ENCODE data around the gene KCNN1.
"Not testable (repeated sequence)": the region's sequence is repeated elsewhere in the genome, so short reads cannot be mapped to it uniquely, and the experiment has no call there.

The KCNN1 gene

DNA sequence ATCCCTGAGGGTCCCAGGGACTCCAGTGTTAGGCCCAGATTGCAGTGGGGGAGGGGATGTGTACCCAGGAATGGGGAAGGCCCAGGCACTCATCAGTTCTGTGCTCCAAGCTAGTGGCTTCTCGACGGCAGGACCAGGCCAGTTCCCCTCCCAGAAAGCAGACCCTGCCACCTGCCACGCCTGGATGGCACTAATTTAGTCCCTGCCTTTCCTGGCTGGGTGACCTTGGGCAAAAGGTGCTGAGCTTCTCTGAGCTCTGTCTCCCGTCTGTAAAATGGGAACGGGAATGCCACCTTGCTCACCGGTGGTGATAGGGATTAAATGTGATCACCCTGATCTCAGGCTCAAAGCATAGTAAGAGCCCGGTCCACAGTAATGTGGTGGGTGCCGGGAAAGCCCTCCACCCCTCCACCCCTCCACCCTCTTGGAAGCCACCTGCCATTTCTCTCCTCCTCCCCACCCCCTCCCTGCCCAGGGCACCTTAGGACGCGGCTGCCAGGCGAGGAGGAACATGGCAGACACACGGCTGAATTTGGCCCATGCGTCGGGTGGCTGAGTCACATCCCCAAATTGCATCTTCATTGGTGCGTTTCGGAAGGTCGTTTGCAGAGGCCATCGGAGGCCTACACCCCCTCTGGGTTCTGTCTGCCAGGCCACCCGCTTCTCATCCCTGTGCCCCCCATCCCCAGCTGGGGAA is 2.3 kb downstream of the KCNN1 start:
- no peak for DNase-seq

DNA sequence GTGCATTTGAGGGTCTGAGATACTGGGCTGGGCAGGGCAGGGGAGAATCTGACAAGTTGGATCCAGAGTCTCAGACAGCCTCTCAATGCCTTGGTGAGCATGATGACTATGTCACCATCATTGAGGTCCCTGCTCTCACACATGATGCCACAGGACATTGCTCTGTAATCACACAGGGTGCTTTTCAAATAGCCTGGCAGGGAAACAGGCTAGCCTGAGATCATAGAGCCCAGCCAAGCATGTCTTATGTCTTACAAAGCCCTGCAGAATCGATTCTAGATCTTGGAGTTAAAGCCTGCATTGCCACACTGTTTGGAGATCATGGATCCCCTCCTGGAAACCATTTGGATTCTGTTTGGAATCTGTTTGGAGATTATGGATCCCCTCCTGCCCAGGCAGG is 5.3 kb downstream of the KCNN1 start:
- no peak for DNase-seq

DNA sequence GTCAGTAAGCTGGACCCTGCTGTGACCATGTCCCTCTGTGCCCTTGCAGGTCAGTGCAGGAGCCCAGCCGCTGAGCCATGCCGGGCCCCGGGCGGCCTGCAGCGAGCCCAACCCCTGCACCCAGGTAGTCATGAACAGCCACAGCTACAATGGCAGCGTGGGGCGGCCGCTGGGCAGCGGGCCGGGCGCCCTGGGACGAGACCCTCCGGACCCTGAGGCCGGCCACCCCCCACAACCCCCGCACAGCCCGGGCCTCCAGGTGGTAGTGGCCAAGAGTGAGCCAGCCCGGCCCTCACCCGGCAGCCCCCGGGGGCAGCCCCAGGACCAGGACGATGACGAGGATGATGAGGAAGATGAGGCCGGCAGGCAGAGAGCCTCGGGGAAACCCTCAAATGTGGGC is 6.9 kb downstream of the KCNN1 start:
- no peak for DNase-seq

DNA sequence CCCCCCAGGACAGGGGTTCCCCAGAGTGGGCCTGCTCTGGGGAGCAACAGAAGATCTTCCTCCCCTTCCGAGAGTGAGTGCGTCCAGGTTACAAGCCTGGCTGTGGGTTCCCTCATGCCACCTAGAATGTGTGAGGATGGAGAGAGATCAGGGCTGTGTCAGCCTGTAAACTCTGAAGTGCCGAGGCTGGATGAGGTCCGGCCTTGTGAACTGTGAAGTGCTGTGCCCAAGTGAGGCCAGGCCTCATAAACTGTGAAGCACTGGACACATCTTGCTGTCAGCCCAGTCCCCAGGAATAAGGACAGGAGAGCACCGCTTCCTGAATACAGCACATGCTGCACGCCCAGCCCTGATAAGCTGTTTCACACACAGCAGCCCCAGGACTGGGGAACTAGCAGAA is 7.6 kb downstream of the KCNN1 start:
- no peak for DNase-seq

DNA sequence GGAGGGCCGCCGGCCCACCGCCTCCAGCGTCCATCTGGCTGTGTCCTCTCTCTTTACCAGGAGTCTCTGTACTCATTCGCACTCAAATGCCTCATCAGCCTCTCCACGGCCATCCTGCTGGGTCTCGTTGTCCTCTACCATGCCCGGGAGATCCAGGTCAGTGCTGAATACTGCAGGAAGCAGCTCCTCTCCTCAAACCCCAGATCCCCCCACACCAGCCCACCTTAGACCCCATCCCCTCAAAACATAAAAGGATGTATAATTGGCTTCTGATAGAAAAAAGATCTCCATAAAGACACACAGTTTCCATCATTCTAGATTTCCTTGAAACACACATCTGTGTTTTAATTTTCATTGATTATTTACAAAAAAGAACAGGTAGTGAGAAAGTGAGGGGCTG is 8.1 kb downstream of the KCNN1 start:
- DNase-seq = no peak

DNA sequence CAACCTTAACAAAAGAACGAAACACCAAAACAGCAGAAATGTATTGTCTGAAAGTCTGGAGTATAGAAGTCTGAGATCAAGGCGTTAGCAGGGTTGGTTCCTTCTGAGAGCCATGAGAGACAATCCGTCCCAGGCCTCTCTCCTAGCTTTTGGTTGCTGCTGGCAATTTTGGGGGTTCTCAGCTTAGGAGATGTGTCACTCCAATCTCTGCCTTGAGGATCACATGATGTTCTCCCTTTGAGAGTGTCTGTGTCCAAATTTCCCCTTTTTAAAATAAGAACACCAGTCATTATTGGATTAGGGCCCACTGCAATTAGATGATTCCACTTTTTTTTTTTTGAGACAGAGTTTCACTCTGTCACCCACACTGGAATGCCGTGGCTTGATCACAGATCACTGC is 10.1 kb downstream of the KCNN1 start:
- DNase-seq = no peak

DNA sequence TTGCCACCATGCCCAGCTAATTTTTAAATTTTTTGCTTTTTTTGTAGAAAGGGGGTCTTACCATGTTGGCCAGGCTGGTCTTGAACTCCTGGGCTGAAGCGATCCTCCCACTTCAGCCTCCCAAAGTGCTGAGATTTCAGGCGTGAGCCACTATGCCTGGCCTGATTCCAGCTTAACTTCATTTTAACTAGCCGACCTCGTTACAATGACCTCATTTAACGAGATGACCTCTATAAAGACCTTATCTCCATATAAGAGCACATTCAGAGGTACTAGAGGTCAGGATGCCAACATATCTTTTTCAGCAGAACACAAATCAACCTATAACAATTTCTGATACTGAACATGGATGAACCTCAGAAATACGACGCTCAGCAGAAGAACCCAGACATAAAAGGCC is 10.6 kb downstream of the KCNN1 start:
- DNase-seq = no peak

DNA sequence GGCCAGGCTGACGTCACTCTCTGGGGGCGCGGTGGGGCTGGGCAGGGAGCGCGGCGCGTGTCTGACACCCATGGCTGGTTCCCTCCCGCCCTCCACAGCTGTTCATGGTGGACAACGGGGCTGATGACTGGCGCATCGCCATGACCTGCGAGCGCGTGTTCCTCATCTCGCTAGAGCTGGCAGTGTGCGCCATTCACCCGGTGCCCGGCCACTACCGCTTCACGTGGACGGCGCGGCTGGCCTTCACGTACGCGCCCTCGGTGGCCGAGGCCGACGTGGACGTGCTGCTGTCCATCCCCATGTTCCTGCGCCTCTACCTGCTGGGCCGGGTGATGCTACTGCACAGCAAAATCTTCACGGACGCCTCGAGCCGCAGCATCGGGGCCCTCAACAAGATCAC is 14.7 kb downstream of the KCNN1 start:
- DNase-seq = no peak

DNA sequence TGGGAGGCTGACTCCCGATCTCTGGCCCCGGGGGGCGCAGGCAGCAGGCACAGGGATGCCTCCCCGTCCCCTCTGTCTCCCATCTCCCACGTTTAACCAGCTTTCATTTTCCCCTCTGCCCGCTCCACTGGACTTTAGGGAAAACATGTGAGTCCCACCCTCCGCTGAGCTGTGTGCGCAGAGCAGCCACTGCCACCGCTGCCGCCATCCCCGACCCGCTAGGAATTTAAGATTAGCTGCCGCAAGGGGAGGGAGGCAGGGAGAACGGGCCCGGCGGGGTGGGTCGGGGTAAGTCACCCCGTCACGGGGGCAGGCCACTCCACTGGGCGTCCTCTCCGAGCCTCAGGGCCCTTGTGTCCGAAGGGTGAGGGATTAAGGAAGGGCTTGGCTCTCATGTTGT is 15.5 kb downstream of the KCNN1 start:
- DNase-seq = no peak

DNA sequence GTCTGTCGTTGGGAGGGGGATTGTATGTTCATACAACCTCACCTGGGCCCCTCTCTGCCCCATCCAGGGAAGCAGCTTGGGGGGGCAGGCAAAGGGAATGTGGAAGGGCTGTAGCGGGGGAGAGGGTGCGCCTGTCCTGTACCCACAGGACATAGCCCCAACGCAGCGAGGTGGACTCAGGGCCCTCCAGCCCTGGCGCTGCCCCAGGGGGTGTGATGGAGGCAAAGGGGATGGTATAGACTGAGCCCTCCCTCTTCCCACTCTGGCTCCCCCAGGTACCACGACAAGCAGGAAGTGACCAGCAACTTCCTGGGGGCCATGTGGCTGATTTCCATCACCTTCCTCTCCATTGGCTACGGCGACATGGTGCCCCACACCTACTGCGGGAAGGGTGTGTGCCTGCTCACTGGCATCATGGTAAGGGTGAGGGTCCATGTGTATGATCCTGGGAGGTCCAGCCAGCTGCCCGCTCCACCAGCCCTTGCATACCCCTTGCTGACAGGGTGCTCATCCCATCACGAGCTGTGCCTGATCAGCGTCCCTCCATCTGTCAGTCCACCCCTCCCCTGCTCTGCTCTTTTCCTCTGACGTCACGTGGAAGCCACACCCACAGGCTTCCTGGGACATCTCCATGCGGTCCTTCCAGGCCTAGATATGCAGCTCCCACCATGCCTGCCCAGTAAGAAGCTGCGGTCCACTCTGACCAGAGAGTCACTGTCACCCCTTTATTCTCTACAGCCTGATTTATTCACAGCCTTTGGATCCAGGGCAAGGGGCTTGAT is 18.3 kb downstream of the KCNN1 start:
- no peak for DNase-seq

DNA sequence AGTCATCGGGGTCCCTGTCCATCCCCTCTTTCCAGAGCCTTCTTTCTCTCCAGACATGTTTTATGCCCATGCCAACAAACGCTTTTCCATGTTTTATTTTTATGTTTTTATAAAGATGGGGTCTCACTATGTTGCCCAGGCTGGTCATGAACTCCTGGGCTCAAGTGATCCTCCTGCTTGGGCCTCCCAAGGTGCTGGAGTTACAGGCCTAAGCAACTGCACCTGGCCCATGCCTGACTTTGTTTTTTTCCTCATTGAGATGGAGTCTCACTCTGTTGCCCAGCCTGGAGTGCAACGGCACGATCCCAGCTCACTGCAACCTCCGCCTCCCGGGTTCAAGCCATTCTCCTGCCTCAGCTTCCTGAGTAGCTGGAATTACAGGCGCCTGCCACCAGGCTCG is 19.7 kb downstream of the KCNN1 start:
- DNase-seq = not testable (repeated sequence)

DNA sequence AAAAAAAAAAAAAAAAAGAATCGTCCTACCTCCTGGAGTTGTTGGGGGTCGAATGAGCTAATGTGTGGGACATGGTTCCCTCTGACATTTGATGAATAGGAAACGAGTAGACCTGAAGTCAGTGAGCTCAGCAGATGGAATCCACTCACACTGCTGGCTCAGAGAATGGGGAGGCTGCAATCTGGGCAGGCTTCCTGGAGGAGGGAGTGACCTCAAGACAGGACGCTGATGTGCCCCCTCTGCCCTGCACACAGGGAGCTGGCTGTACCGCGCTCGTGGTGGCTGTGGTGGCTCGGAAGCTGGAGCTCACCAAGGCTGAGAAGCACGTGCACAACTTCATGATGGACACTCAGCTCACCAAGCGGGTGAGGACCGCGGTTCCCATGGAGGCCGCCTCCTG is 21.3 kb downstream of the KCNN1 start:
- no peak for DNase-seq

DNA sequence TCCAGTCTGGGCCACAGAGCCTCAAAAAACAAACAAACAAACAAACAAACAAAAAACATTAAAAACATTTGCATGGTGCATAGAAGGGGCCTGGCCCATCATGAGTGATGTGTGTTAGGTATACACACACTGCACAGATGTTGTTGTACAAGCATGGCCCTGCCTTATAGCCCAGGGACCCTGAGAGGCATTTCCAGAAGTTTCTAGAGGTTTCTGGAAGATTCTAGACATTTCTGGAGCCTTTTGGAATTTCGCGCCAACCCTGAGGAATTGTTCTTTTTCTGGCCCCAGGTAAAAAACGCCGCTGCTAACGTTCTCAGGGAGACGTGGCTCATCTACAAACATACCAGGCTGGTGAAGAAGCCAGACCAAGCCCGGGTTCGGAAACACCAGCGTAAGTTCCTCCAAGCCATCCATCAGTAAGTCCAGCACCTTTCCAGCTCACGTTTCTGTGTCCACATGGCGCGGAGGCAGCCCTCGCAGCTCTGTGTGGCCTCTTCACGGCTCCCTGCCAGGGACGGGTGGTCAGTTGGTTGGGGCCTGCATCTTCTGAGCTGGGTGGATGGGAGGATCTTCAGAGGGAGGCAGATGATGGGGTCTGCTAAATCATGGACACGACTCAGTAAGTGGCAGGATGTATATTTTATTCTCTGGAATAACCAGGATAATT is 22.7 kb downstream of the KCNN1 start:
- no peak for DNase-seq

DNA sequence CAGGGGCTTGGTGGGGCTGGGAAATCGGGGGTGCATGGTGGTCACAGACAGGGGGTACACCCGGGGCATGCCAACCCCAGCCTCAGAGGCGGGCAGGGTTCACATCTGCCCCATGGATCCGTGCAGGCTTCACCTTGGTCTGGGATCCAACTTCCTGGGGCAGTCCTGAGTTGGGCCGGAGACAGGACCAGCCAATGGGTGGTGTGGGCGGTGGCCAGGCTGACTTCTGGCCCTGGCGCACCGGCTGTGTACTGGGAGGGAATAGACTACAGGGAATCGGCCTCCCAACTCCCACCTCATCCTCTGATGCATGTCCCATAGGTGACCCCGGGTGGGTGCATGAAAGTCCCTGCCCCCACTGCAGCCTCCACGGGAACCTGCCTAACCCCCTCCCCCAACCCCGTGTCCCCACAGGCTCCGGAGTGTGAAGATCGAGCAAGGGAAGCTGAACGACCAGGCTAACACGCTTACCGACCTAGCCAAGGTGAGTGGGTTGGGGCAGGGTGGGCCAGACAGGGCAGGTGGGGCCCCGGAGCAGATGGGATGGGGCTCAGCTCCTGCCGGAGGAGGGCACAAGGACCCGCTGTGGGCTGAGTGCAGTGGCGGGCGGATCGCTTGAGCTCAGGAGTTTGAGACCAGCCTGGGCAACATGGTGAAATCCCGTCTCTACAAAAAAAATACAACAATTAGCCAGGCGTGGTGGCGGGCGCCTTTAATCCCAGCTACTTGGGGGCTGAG is 26.3 kb downstream of the KCNN1 start:
- DNase-seq = no peak

DNA sequence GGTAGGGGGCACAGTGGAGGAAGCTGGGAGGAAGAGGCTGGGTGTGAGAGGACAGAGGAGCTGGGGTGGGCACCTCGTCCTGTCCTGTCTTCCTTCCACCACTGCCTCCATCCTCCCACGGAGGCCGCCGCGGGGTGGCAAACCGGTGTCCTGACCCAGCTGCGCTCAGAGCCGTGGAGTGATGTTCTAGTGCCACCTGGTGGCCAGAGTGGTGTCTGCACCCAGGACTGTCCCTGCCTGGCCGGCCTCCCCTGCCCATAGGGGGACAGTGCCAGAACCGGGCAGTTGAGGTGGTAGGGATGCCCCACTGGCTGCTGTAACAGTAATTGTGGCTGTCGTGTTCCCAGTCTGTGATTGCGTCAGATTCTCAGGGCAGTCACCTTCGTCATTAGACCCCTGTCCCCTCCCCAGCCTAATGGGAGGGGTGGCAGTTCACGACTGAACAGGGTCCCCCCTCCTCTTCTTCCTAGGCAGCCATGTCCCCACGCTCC is 30.0 kb downstream of the KCNN1 start:
- DNase-seq = peak; percentile 48 to 84 (median 80)

DNA sequence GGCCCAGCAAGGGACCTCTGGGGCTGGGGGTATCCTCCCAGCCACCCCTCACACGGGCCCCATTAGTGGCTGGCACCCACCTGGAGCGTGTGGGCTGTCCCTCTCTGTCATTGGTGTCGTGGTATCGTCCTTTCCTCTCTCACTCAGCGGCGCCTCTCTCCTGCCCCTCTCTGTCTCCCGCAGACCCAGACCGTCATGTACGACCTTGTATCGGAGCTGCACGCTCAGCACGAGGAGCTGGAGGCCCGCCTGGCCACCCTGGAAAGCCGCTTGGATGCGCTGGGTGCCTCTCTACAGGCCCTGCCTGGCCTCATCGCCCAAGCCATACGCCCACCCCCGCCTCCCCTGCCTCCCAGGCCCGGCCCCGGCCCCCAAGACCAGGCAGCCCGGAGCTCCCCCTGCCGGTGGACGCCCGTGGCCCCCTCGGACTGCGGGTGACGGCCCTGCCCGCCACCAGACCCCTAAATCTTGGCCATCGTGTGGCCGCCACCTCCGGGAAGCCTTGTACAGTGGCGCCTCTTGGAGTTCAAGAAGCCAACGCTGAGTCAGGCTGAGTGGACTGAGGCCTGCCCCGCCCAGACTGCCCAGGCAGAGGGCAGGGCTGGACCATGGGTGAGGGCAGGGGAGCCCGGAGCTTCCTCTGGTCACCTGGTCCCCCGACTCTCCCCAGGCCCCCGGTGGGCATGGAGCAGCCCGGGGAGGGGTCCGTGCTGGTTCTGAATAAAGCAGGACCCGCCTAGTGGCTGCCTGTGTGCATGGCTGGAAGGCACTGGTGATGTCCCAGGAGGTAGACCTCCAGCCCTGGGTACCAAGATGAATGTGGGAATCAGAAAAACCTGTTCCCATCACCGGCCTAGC is 31.3 kb downstream of the KCNN1 start:
- DNase-seq = no peak

DNA sequence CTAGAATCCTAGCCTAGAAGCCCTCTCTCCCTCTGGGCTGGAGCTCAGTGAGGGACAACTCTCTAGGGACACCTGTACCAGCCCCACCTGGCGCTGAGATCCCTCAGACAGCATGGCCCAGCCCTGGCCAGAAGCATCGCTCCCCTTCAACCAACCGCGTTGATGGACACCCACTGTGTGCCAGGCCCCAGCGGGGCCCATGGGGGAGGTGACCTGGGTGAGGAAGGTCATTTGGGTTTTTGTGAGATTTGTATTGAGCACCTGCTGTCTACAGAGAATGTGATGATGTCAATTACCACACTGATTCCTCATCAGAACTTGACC is 31.9 kb downstream of the KCNN1 start:
- DNase-seq = no peak

DNA sequence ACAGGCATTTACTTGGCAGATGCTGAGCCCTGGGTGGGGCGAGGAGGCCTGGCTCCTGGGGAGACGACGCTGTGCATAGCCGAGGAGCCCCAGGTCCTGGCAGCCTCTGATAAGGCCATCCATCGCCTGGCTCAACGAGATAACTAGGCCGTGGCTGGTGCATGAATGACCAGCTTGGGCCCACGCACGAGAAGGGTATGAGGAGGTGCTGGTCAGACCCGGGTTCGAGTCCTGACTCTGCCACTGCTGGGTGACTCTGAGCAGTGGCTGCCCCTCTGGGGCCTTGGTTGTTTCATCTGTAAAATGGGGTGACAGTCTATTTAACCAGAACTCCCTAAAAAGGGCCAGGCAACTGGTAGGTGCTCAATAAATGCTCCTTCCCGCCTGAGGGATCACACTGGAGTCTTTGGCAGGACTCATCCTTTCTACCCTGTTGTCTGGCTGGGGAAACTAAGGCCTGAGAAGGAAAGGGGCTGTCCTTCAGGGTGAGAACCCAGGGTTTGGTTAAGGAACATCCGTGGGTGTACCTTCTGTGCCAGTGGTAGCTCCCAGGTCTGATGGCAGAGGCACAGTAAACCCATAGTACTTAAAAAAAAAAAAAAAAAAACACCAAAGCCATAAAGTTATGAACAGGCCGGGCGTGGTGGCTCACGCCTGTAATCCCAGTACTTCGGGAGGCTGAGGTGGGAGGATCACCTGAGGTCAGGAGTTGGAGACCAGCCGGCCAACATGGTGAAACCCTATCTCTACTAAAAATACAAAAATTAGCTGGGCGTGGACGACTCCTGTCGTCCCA is 33.0 kb downstream of the KCNN1 start:
- peak in 1 of 6 experiments; percentile 32 for DNase-seq

DNA sequence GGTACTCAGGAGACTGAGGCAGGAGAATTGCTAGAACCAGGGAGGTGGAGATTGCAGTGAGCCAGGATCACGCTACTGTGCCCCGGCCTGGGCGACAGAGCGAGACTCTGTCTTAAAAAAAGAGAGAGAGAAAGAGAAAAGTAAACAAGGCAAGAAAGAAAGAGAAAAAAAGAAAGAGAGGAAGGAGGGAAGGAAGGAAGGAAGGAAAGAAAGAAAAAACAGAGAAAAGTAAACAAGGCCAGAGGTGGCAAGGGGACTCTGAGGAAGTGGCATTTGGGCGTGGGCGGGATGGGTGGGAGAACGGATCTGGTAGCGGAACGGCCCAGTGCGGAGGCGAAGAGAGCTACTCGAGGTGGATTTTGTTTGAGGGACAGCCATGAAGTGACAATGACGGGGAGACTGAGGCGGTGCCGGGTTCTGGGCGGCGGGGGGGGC is 33.6 kb downstream of the KCNN1 start:
- DNase-seq = no peak

DNA sequence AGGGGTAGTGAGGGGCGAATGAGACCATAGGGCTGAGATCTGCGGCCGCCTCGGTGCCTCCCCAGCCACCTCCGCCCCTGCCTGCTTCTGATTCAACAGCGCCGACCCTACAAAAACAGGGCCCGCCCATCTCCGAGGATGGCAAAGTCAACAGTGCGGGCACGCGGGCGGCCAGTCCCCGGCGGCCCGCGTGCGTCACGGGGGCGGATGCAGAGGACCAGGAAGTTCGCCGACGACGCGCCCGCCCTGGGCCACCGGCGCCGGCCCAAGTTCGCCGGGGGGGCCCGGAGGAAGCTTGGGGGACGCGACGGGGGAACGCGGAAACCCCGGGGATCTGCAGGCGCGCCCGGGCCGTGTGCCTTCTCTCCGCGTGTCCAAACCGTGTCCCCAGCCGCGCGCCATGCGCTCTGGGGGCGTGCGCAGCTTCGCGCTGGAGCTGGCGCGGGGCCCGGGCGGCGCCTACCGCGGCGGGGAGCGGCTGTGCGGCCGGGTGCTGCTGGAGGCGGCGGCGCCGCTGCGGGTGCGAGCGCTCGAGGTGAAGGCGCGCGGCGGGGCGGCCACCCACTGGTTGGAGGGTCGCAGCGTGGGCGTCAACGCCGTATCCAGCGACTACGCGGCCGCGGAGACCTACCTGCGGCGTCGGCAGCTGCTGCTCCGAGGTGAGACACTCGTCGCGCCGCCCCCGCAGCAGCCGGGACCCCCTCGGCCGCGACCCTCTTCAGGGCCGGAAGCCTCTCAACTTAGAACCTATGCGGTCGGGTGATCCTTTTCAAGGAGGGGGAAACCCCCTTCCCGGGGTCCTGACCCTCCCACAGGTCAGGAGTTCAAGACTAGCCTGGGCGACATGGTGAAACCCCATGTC is 34.2 kb downstream of the KCNN1 start:
- peak; percentile 88 to 95 (median 90) for DNase-seq

Measured in stimulated activated naive CD4-positive, alpha-beta T cell (primary cell).